ENCODE measurements around the gene CSTPP1. TPM values are rescaled to one million over a fixed set of nuclear protein-coding genes. Genes with fewer than 3 reads are reported as not detected.

The CSTPP1 gene
- total RNA-seq, 1 donor from 2014 or later = 29.6 TPM

GRCh38 chr11:47047972-47048371 is 111.4 kb downstream of the CSTPP1 start:
- TF ChIP-seq EZH2 (IDR thresholded peaks at IDR 0.05; ENCODE audit: insufficient read depth, low read length) (no peak), CTCF (IDR thresholded peaks at IDR 0.05; ENCODE audit: insufficient read depth, low read depth, low read length) (no peak)
- no peak overlapping the region for H3K4me2 ChIP-seq (ENCODE audit: low read length)
- H2AFZ ChIP-seq (ENCODE audit: low read depth, low read length) = no peak overlapping the region
- no peaks in the 10 kb centered on the region for H3K36me3 ChIP-seq (ENCODE audit: insufficient read depth, low read length)
- DNase-seq (ENCODE audit: low read depth) (no peak), FAIRE-seq (no peak)
- peaks cover 9% of the 10 kb centered on the region for H4K20me1 ChIP-seq (ENCODE audit: insufficient read depth, low read length)
- H3K4me1 ChIP-seq (ENCODE audit: insufficient read depth, low read length) = no peaks in the 10 kb centered on the region
- no peaks in the 10 kb centered on the region for H3K27me3 ChIP-seq (ENCODE audit: insufficient read depth, low read length)
- Mint-ChIP-seq H3K27me3 (ENCODE audit: low read depth, unreplicated experiment) (no peaks in the 10 kb centered on the region), H3K36me3 (ENCODE audit: low read depth, unreplicated experiment) (peaks cover 6% of the 10 kb centered on the region), H3K4me1 (ENCODE audit: low read depth, unreplicated experiment) (peaks cover 7% of the 10 kb centered on the region), H3K27ac (ENCODE audit: unreplicated experiment) (no peak overlapping the region), H3K9me3 (ENCODE audit: unreplicated experiment) (peaks cover 1% of the 10 kb centered on the region), H3K4me3 (ENCODE audit: unreplicated experiment) (no peak overlapping the region)
- no peak overlapping the region for H3K4me3 ChIP-seq (ENCODE audit: insufficient read depth, low read depth, low read length)
- H3K9me3 ChIP-seq (ENCODE audit: insufficient read depth, low read depth, low read length) = no peaks in the 10 kb centered on the region
- H3K79me2 ChIP-seq (ENCODE audit: insufficient read depth, low read length) = no peaks in the 10 kb centered on the region
- H3K9ac ChIP-seq (ENCODE audit: low read length) = no peak overlapping the region
- H3K27ac ChIP-seq (ENCODE audit: low read depth, low read length) = no peak overlapping the region

GRCh38 chr11:47050284-47050683 is 113.7 kb downstream of the CSTPP1 start:
- FAIRE-seq (no peak), DNase-seq (ENCODE audit: low read depth) (no peak)
- Histone ChIP-seq H3K27me3 (ENCODE audit: insufficient read depth, low read length) (no peaks in the 10 kb centered on the region), H3K4me3 (ENCODE audit: insufficient read depth, low read depth, low read length) (no peak overlapping the region), H3K4me1 (ENCODE audit: insufficient read depth, low read length) (no peaks in the 10 kb centered on the region), H3K79me2 (ENCODE audit: insufficient read depth, low read length) (no peaks in the 10 kb centered on the region), H3K36me3 (ENCODE audit: insufficient read depth, low read length) (no peaks in the 10 kb centered on the region), H3K9me3 (ENCODE audit: insufficient read depth, low read depth, low read length) (no peaks in the 10 kb centered on the region), H3K9ac (ENCODE audit: low read length) (no peak overlapping the region), H2AFZ (ENCODE audit: low read depth, low read length) (no peak overlapping the region), H3K27ac (ENCODE audit: low read depth, low read length) (no peak overlapping the region), H4K20me1 (ENCODE audit: insufficient read depth, low read length) (peaks cover 9% of the 10 kb centered on the region), H3K4me2 (ENCODE audit: low read length) (no peak overlapping the region)
- Mint-ChIP-seq H3K4me3 (ENCODE audit: unreplicated experiment) (no peak overlapping the region), H3K36me3 (ENCODE audit: low read depth, unreplicated experiment) (peaks cover 7% of the 10 kb centered on the region), H3K27ac (ENCODE audit: unreplicated experiment) (no peak overlapping the region), H3K9me3 (ENCODE audit: unreplicated experiment) (peaks cover 3% of the 10 kb centered on the region), H3K4me1 (ENCODE audit: low read depth, unreplicated experiment) (peaks cover 7% of the 10 kb centered on the region), H3K27me3 (ENCODE audit: low read depth, unreplicated experiment) (no peaks in the 10 kb centered on the region)
- TF ChIP-seq CTCF (IDR thresholded peaks at IDR 0.05; ENCODE audit: insufficient read depth, low read depth, low read length) = no peak
- TF ChIP-seq EZH2 (IDR thresholded peaks at IDR 0.05; ENCODE audit: insufficient read depth, low read length) = no peak

GRCh38 chr11:47051217-47051616 is 114.7 kb downstream of the CSTPP1 start:
- H3K4me3 ChIP-seq (ENCODE audit: insufficient read depth, low read depth, low read length) = no peak overlapping the region
- Mint-ChIP-seq H3K27ac (ENCODE audit: unreplicated experiment) (no peak overlapping the region), H3K4me3 (ENCODE audit: unreplicated experiment) (no peak overlapping the region), H3K4me1 (ENCODE audit: low read depth, unreplicated experiment) (peaks cover 15% of the 10 kb centered on the region), H3K36me3 (ENCODE audit: low read depth, unreplicated experiment) (peaks cover 7% of the 10 kb centered on the region), H3K9me3 (ENCODE audit: unreplicated experiment) (peaks cover 3% of the 10 kb centered on the region), H3K27me3 (ENCODE audit: low read depth, unreplicated experiment) (no peaks in the 10 kb centered on the region)
- peaks cover 6% of the 10 kb centered on the region for H3K4me1 ChIP-seq (ENCODE audit: insufficient read depth, low read length)
- no peak overlapping the region for H3K4me2 ChIP-seq (ENCODE audit: low read length)
- peak; percentile 21 for DNase-seq (ENCODE audit: low read depth)
- H3K9me3 ChIP-seq (ENCODE audit: insufficient read depth, low read depth, low read length) = no peaks in the 10 kb centered on the region
- H3K36me3 ChIP-seq (ENCODE audit: insufficient read depth, low read length) = no peaks in the 10 kb centered on the region
- peaks cover 13% of the 10 kb centered on the region for H4K20me1 ChIP-seq (ENCODE audit: insufficient read depth, low read length)
- no peaks in the 10 kb centered on the region for H3K27me3 ChIP-seq (ENCODE audit: insufficient read depth, low read length)
- TF ChIP-seq EZH2 (IDR thresholded peaks at IDR 0.05; ENCODE audit: insufficient read depth, low read length) (no peak), CTCF (IDR thresholded peaks at IDR 0.05; ENCODE audit: insufficient read depth, low read depth, low read length) (no peak)
- no peak for FAIRE-seq
- no peak overlapping the region for H2AFZ ChIP-seq (ENCODE audit: low read depth, low read length)
- no peaks in the 10 kb centered on the region for H3K79me2 ChIP-seq (ENCODE audit: insufficient read depth, low read length)
- H3K27ac ChIP-seq (ENCODE audit: low read depth, low read length) = no peak overlapping the region
- H3K9ac ChIP-seq (ENCODE audit: low read length) = no peak overlapping the region
